ENCODE data around the gene SPIRE1. TPM values are rescaled to one million over a fixed set of nuclear protein-coding genes. Genes with fewer than 3 reads are reported as not detected.
"Not testable (repeated sequence)": the region's sequence is repeated elsewhere in the genome, so short reads cannot be mapped to it uniquely, and the experiment has no call there.

Gene SPIRE1
- polyA plus RNA-seq, 3 donors: 3.6 to 9.1 (median 8.6) TPM

DNA sequence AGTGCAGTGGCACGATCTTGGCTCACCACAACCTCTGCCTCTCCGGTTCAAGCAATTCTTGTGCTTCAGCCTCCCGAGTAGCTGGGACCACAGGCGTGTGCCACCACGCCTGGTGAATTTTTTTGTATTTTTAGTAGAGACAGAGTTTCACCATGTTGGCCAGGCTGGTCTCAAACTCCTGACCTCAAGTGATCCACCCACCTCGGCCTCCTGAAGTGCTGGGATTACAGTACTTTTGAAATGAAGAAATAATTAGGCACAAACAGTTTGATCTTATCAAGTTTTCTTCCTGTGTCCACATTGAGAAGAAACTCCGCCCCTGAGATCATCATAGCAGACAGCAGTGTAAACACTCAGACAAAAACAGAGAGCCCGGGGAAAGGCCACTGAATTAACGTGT is 247.2 kb downstream of the SPIRE1 start:
- 76 to 90% (median 86%) methylated on average over 9 of the region's 9 CpGs for WGBS, 3 donors

DNA sequence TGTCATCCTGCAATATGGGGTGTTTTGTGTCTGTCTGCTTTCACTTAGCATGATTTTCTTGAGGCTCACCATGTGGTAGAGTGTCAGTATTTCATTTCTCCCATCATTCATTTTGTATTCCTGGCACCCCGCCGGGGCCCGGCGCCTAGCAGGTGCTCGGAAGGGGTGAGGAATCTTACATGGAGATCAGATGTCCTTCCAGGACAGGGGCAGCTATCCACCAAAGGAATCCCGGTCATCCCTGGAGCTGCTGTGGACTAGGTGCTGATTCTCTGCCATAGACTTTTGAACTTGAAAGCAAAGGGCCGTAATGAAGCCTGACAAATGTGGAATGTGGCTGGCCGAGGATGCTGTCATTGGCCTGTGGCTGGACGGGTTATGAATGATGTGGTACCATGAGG is 247.8 kb downstream of the SPIRE1 start:
- H3K27ac ChIP-seq (ENCODE audit: low read depth, low read length): no peak overlapping the region
- WGBS, 3 donors: 91 to 95% (median 93%) methylated on average over 9 of the region's 9 CpGs

More for the DNA sequence above, 247.2 kb downstream of the SPIRE1 start:
- H3K27ac ChIP-seq (ENCODE audit: low read depth, low read length): not testable (repeated sequence)

- H3K27ac ChIP-seq (ENCODE audit: low read depth, low read length): no peak overlapping the region
- WGBS, 3 donors: 52 to 85% (median 83%) methylated on average over 3 of the region's 3 CpGs
These were observed 248.4 kb downstream of the SPIRE1 start for GRCh38 chr18:12409469-12409868.

DNA sequence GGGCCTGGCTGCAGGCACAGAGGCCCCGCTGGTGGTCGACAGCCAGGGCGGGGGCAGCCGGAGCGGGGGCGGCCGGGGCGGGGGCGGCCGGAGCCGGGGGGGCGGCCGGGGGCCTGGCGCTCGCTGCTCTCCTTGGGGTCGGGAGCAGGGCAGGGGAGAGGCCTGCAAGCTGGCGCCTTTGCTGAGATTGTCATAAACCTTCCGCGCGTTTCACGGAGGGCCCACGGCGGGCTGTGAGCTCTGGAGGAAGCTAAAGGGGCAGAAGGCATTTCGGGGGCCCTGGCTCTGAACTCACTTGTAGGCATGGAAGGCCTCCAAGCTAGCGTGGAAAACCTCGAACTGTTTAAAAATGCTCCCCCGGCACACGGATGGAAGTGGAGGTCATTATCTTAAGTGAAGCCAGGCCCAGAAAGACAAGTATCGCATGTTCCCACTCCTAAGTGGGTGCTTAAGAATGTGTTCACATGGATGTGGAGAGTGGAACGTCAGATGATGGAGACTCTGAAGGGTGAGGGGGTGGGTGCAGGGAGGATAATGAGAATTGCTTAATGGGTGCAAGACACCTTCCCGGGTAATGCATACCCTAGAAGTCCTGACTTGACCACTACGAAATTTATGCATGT is 249.5 kb downstream of the SPIRE1 start:
- H3K27ac ChIP-seq (ENCODE audit: low read depth, low read length): no peak overlapping the region
- WGBS, 3 donors: 5 to 19% (median 8%) methylated on average over 23 to 32 of the region's 32 CpGs

GRCh38 chr18:12406371-12407111 is 251.4 kb downstream of the SPIRE1 start:
- H3K27ac ChIP-seq (ENCODE audit: low read depth, low read length): no peak overlapping the region
- WGBS, 3 donors: 76 to 77% (median 76%) methylated on average over 19 of the region's 19 CpGs

DNA sequence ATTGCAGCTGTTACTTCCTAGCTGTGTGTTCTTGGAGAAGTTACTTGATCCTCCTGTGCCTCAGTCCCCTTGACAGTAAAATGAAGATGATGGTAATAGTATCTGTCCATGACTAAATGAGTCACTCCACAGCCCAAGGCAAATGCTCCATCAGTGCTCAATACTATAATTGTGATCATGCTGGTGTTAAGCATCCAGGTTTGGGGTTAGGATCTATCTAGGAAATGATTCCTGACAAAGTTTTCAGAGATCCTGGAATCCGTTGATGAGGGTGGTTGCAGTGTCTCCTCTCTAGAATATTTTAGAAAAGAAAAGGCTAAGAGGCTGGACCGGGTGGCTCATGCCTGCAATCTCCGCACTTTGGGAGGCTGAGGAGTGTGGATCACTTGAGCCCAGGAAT is 252.8 kb downstream of the SPIRE1 start:
- H3K27ac ChIP-seq (ENCODE audit: low read depth, low read length): no peak overlapping the region
- WGBS, 3 donors: 84 to 87% (median 85%) methylated on average over 3 of the region's 3 CpGs

DNA sequence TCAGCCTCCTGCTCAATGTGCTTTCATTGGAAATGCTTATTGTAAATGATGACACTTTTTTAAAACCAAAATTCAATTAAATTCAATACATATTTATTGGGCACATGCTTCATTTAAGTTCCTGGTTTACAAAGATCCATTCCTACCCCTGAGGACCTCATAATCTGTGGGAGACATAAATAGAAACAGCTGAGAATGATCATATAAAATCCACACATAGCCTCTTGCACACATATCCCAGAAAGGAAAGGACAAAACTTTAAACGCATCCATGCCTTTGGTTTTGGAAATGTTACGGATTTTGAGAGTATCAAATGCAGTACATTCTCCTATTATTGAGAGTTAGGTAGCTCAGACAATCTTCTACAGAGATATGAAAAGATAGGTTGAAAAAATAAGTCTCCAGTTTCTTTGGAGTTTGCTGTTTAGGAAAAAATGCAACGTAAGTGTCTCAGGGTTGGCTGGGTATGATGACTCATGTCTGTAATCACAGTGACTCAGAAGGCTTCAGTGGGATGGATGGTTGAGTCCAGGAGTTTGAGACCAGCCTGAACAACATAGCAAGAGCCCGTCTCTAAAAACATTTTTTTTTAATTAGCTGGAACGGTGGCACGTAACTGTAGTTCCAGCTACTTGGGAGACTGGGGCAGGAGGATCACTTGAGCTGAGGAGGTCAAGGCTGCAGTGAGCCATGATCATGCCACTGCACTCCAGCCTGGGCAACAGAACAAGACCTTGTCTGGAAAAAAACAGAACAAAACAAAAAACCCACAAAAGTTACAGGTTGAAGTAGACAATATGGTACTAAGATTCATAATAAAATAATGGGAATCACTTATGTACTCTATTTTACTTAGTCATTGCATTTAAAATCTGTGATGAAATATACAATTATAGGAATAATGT is 254.1 kb downstream of the SPIRE1 start:
- WGBS, 3 donors: 58 to 72% (median 66%) methylated on average over 6 of the region's 6 CpGs
- H3K27ac ChIP-seq (ENCODE audit: low read depth, low read length): no peak overlapping the region

GRCh38 chr18:12401881-12402280 is 256.0 kb downstream of the SPIRE1 start:
- 66 to 85% (median 76%) methylated on average over 9 of the region's 9 CpGs for WGBS, 3 donors
- H3K27ac ChIP-seq (ENCODE audit: low read depth, low read length): no peak overlapping the region

- WGBS, 3 donors: 94 to 97% (median 94%) methylated on average over 5 of the region's 5 CpGs
- no peak overlapping the region for H3K27ac ChIP-seq (ENCODE audit: low read depth, low read length)
These were observed 258.7 kb downstream of the SPIRE1 start for GRCh38 chr18:12399231-12399630.

- 67 to 80% (median 68%) methylated on average over 5 of the region's 5 CpGs for WGBS, 3 donors
- no peak overlapping the region for H3K27ac ChIP-seq (ENCODE audit: low read depth, low read length)
These were observed 259.3 kb downstream of the SPIRE1 start for GRCh38 chr18:12398625-12399024.

- 76 to 97% (median 92%) methylated on average over 6 of the region's 6 CpGs for WGBS, 3 donors
- H3K27ac ChIP-seq (ENCODE audit: low read depth, low read length): no peak overlapping the region
These were observed 260.1 kb downstream of the SPIRE1 start for GRCh38 chr18:12397793-12398192.

- WGBS, 3 donors: 81 to 92% (median 90%) methylated on average over 9 of the region's 9 CpGs
These were observed 260.7 kb downstream of the SPIRE1 start for GRCh38 chr18:12397254-12397653.

More at GRCh38 chr18:12397254-12397653, 260.7 kb downstream of the SPIRE1 start:
- no peak overlapping the region for H3K27ac ChIP-seq (ENCODE audit: low read depth, low read length)

Other genes with a start within 250 kb of the SPIRE1 start
- gene CEP76, start 44.6 kb upstream of the SPIRE1 start, polyA plus RNA-seq: 1 to 10 TPM; 2.3 to 3.2 (median 2.9) TPM
- 100 to 1,000 TPM in 1 of 3 donors, 10 to 100 TPM in 2; 61.3 to 116 (median 73.4) TPM for gene PSMG2, start 44.9 kb upstream of the SPIRE1 start, polyA plus RNA-seq
- 10 to 100 TPM; 27.6 to 32.4 (median 28.3) TPM for gene PTPN2, start 226.1 kb upstream of the SPIRE1 start, polyA plus RNA-seq